Smooth muscle cell (in vitro differentiated cells): Measurements from ENCODE around the gene NME4. TPM values are rescaled to one million over a fixed set of nuclear protein-coding genes. Genes with fewer than 3 reads are reported as not detected.

Source experiments
- DNase-seq: peaks from one replicate; lab custom pipeline; 2025; ENCODE audit not compliant: unreplicated experiment; lab: John Stamatoyannopoulos, UW
- H2AFZ ChIP-seq: fragments of 200-600 bp; sonication (generic); 2 replicates; pipeline ENCODE4 v1.6.0; 2016; ENCODE audit warnings: antibody characterized with exemption, low read depth, mild to moderate bottlenecking
- H3F3A ChIP-seq: fragments of 200-600 bp; sonication (generic); 2 replicates; pipeline ENCODE4 v1.6.0; 2017; ENCODE audit warnings: antibody characterized with exemption, low read depth
- H3K27ac ChIP-seq: fragments of 200-600 bp; sonication (generic); 2 replicates; pipeline ENCODE4 v1.5.1; 2016; ENCODE audit warnings: low read depth, mild to moderate bottlenecking
- H3K27me3 ChIP-seq: fragments of 200-600 bp; sonication (generic); 2 replicates; pipeline ENCODE4 v1.6.1; 2016; ENCODE audit warnings: low read depth, mild to moderate bottlenecking
- H3K36me3 ChIP-seq: fragments of 200-600 bp; sonication (generic); 2 replicates; pipeline ENCODE4 v1.5.1; 2016; ENCODE audit warnings: low read depth
- H3K4me1 ChIP-seq: fragments of 200-600 bp; sonication (generic); 2 replicates; pipeline ENCODE4 v1.5.1; 2016; ENCODE audit warnings: low read depth
- H3K4me2 ChIP-seq: fragments of 200-600 bp; sonication (generic); 2 replicates; pipeline ENCODE4 v1.6.0; 2016; ENCODE audit warnings: mild to moderate bottlenecking
- H3K4me3 ChIP-seq: fragments of 200-600 bp; sonication (generic); 2 replicates; pipeline ENCODE4 v1.5.1; 2016; ENCODE audit warnings: mild to moderate bottlenecking
- H3K79me2 ChIP-seq: fragments of 200-600 bp; sonication (generic); 2 replicates; pipeline ENCODE4 v1.6.0; 2016; ENCODE audit warnings: low read depth, mild to moderate bottlenecking
- H3K9ac ChIP-seq: fragments of 200-600 bp; sonication (generic); 2 replicates; pipeline ENCODE4 v1.6.0; 2016; ENCODE audit warnings: low read depth
- H3K9me3 ChIP-seq: fragments of 200-600 bp; sonication (generic); replicated peaks from 2 replicates; pipeline ENCODE4 v1.5.1; 2016; ENCODE audit warnings: low read depth
- H4K20me1 ChIP-seq: fragments of 200-600 bp; sonication (generic); 2 replicates; pipeline ENCODE4 v1.6.0; 2016; ENCODE audit warnings: low read depth
- WGBS: methylation state at CpG from one replicate; pipeline ENCODE4 v1.1.7; 2016; ENCODE audit warnings: low lambda C conversion rate; 5-methylcytosine and 5-hydroxymethylcytosine counted together
- polyA plus RNA-seq: library from polyadenylated mRNA; unstranded; fragments of >200 nt; fragmentation: Nextera tagmentation; extraction: Ambion mirVana; gene quantifications from 2 replicates; pipeline ENCODE4 v1.2.1, GENCODE V29; 2016
- total RNA-seq: library from RNA; depleted of rRNA; stranded (reverse); fragments of >200 nt; gene quantifications from 2 replicates; pipeline ENCODE4 v1.2.3, GENCODE V29; 2014
- TF ChIP-seq, protein P1 (sequence below): fragments of 200-600 bp; sonication (generic); IDR thresholded peaks from 2 replicates; pipeline ENCODE4 v1.5.1; 2017; ENCODE audit warnings: borderline replicate concordance, mild to moderate bottlenecking, antibody characterized with exemption; ENCODE audit not compliant: insufficient read depth, poor library complexity, severe bottlenecking

The NME4 gene
- total and polyA plus RNA-seq, 2 experiments from 2014 or later, result 218 to 523 TPM

DNA sequence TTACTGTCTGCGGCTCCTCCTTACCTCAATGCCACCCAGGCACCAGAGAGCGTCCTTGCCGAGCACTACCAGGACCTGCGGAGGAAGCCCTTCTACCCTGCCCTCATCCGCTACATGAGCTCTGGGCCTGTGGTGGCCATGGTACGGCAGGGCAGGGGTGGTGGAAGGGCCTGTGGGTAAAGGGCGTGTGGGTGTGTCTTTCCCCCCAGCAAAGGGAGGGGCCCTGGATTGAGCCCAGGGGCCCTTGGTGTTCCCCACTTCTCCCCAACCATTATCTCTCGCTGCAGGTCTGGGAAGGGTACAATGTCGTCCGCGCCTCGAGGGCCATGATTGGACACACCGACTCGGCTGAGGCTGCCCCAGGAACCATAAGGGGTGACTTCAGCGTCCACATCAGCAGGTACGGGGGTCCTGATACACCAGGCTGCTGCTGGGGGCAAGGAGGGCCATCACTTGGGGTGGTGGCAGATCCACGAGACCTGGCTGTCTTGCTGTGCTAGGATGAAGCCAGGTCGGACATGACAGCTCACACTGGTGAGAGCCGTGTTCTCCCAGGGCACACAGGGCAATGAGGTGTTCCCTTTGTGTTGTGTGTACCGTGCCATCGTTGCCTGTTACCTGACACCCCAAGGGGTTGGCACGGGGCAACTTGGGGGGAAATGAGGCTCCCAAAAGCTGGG, 2.5 kb downstream of the NME4 start:
- TF ChIP-seq, protein P1, sequence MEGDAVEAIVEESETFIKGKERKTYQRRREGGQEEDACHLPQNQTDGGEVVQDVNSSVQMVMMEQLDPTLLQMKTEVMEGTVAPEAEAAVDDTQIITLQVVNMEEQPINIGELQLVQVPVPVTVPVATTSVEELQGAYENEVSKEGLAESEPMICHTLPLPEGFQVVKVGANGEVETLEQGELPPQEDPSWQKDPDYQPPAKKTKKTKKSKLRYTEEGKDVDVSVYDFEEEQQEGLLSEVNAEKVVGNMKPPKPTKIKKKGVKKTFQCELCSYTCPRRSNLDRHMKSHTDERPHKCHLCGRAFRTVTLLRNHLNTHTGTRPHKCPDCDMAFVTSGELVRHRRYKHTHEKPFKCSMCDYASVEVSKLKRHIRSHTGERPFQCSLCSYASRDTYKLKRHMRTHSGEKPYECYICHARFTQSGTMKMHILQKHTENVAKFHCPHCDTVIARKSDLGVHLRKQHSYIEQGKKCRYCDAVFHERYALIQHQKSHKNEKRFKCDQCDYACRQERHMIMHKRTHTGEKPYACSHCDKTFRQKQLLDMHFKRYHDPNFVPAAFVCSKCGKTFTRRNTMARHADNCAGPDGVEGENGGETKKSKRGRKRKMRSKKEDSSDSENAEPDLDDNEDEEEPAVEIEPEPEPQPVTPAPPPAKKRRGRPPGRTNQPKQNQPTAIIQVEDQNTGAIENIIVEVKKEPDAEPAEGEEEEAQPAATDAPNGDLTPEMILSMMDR, result no peak
- Histone ChIP-seq H3K27me3 (no peaks in the 10 kb centered on the region), H3K79me2 (peaks cover 3% of the 10 kb centered on the region), H3K4me2 (no peak overlapping the region), H3K9me3 (no peaks in the 10 kb centered on the region), H3K36me3 (no peaks in the 10 kb centered on the region), H3K9ac (no peak overlapping the region), H3K4me3 (no peak overlapping the region), H3K27ac (no peak overlapping the region), H4K20me1 (no peaks in the 10 kb centered on the region), H3K4me1 (peaks cover 4% of the 10 kb centered on the region), H3F3A (peaks cover 35% of the 10 kb centered on the region), H2AFZ (no peak overlapping the region)
- WGBS, result 96% methylated on average over 21 of the region's 22 CpGs
- DNase-seq, result no peak

GRCh38 chr16:400061-400591, 3.1 kb downstream of the NME4 start:
- H3K4me3 ChIP-seq, result peak overlapping the region; percentile 65
- no peaks in the 10 kb centered on the region for H3K27me3 ChIP-seq
- peaks cover 4% of the 10 kb centered on the region for H3K4me1 ChIP-seq
- H3K79me2 ChIP-seq, result peaks cover 3% of the 10 kb centered on the region
- no peak overlapping the region for H2AFZ ChIP-seq
- no peaks in the 10 kb centered on the region for H3K36me3 ChIP-seq
- WGBS, result 83% methylated on average over 10 of the region's 10 CpGs
- H3K9me3 ChIP-seq, result no peaks in the 10 kb centered on the region
- DNase-seq, result no peak
- H3K4me2 ChIP-seq, result peak overlapping the region; percentile 83
- peaks cover 35% of the 10 kb centered on the region for H3F3A ChIP-seq
- no peak overlapping the region for H3K9ac ChIP-seq
- H4K20me1 ChIP-seq, result no peaks in the 10 kb centered on the region
- TF ChIP-seq, protein P1, result no peak
- H3K27ac ChIP-seq, result no peak overlapping the region

DNA sequence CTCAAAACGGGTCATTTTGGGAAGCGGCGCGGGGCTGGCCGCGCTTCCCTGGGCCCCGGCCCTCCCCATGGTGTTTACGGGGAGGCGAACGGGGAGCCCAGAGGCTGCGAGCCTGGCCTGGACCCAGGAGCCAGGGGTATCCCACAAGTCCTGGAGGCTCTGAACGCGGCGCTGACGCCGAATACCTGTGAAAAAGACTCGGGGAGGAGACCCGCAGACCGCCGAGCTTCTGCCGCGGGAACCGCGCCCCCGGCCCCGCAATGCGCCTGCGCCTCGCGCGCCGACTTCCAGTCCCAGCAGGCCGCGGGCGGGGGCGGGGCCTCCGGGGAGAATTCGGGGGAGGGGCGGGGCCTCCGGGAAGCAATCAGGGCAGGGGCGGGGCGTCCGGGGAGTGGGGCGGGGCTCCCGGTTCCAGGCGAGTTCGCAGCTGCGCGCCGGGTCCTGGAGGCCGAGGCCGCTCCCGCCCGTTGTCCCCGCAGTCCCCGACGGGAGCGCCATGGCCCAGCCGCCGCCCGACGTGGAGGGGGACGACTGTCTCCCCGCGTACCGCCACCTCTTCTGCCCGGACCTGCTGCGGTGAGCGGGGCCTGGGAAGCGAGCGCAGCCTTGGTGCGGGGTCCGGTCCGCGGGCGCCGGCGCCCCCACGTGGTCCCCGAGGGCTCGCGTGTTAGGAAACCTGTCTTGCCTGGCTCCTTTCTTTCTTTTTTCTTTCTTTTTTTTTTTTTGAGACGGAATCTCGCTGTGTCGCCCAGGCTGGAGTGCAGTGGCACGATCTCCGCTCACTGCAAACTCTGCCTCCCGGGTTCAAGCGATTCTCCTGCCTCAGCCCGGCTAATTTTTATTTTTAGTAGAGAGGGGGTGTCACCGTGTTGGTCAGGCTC, 4.7 kb downstream of the NME4 start, which contains the start of gene DECR2:
DECR2 (plus strand) TSS at position 418 of the 881 bp plus-strand sequence; CDS start at position 497, 79 bp downstream.
- Histone ChIP-seq H3K4me2 (peak within 1 kb of the TSS; percentile 83), H3K36me3 (no peaks in the 10 kb centered on the region)
- WGBS, result 2% methylated on average over 72 of the region's 91 CpGs

More for the DNA sequence above, 4.7 kb downstream of the NME4 start, which contains the start of gene DECR2:
- peak within 1 kb of the TSS; percentile 59 for H3K27ac ChIP-seq
- DNase-seq, result peak; percentile 99
- H3K4me3 ChIP-seq, result peak within 1 kb of the TSS; percentile 65
- peak within 1 kb of the TSS; percentile 60 for H3K9ac ChIP-seq
- H3K79me2 ChIP-seq, result peaks cover 3% of the 10 kb centered on the region
- no peaks in the 10 kb centered on the region for H3K27me3 ChIP-seq
- no peaks in the 10 kb centered on the region for H4K20me1 ChIP-seq
- H3K9me3 ChIP-seq, result no peaks in the 10 kb centered on the region
- peak within 1 kb of the TSS; percentile 79 for H2AFZ ChIP-seq
- TF ChIP-seq, protein P1, result peak; percentile 38
- no peaks in the 10 kb centered on the region for H3K4me1 ChIP-seq
- peaks cover 27% of the 10 kb centered on the region for H3F3A ChIP-seq
